Aorta (tissue), 5 donors: ENCODE measurements around the gene HACL1. TPM values are rescaled to one million over a fixed set of nuclear protein-coding genes. Genes with fewer than 3 reads are reported as not detected.
"Not testable (repeated sequence)": the region's sequence is repeated elsewhere in the genome, so short reads cannot be mapped to it uniquely, and the experiment has no call there.

ENCODE experiments used
- ATAC-seq: fragments of 200-7000 bp; cut with Tn5 transposase; one replicate; pipeline ENCODE4 v1.9.1; 2022; ENCODE audit warnings: moderate library complexity; ENCODE audit not compliant: low FRiP score
- DNase-seq, 2 donors: peaks; one replicate each; pipeline ENCODE4 v3.0.0-alpha.2; 2020
- H3K27ac ChIP-seq, 2 donors: one replicate each; pipeline ENCODE4 v1.5.1; 2013; ENCODE audit warnings: low read length in 2 of 2, mild to moderate bottlenecking in 2 of 2, moderate library complexity in 2 of 2, control low read depth in 1 of 2, inconsistent platforms in 1 of 2, low read depth in 1 of 2
- H3K27me3 ChIP-seq, 2 donors: one replicate each; pipeline ENCODE4 v1.6.1; 2013; ENCODE audit warnings: control low read depth in 1 of 2, low read length in 1 of 2, mild to moderate bottlenecking in 1 of 2, moderate library complexity in 1 of 2; ENCODE audit not compliant: insufficient read depth in 2 of 2, control insufficient read depth in 1 of 2
- H3K36me3 ChIP-seq, 2 donors: one replicate each; pipeline ENCODE4 v1.6.1; 2013; ENCODE audit warnings: control low read depth in 1 of 2, low read length in 1 of 2, mild to moderate bottlenecking in 1 of 2; ENCODE audit not compliant: insufficient read depth in 2 of 2, control insufficient read depth in 1 of 2
- H3K4me1 ChIP-seq, 2 donors: one replicate each; pipeline ENCODE4 v1.6.1; 2013; ENCODE audit warnings: low read length in 2 of 2, control low read depth in 1 of 2, mild to moderate bottlenecking in 1 of 2, moderate library complexity in 1 of 2; ENCODE audit not compliant: insufficient read depth in 2 of 2, control insufficient read depth in 1 of 2
- H3K4me3 ChIP-seq, 2 donors: one replicate each; pipeline ENCODE4 v1.5.1; 2013; ENCODE audit warnings: low read length in 2 of 2, control low read depth in 1 of 2, mild to moderate bottlenecking in 1 of 2
- H3K9me3 ChIP-seq: one replicate; pipeline ENCODE4 v1.6.1; 2013; ENCODE audit warnings: mild to moderate bottlenecking, low read length; ENCODE audit not compliant: control insufficient read depth
- WGBS, 2 donors: extraction: QIAGEN DNeasy Blood & Tissue Kit; methylation state at CpG; one replicate each; pipeline ENCODE4 v1.1.7; 2013; 5-methylcytosine and 5-hydroxymethylcytosine counted together
- intact Hi-C, 2 donors: fragments of 100-400 bp; cut with DNase I; formaldehyde crosslinking; loops; one replicate each; pipeline versions ENCODE4 v1.14.2 to v1.15.0; 2022
- polyA plus RNA-seq, 2 donors: library from polyadenylated mRNA; stranded (reverse); fragments of 200-250 nt; gene quantifications; one replicate each; pipeline ENCODE4 v1.2.3, GENCODE V29; 2013
- total RNA-seq, 2 donors: library from RNA; stranded (reverse); fragmentation: NEBNext Ultra II Directional; extraction: Animal tissue kit (Norgen Biotek cat#: 25700); gene quantifications; one replicate each; pipeline ENCODE4 v1.2.1, GENCODE V29; 2021
- donor health status: healthy with polysubstance abuse.
- donor health status: Bipolar disorder and iron deficiency.
- donor health status: DM: no; HTN: no; CAD: no.
- donor health status: DM: no; HTN: no; CAD: no.
- donor health status: DM: yes; HTN: yes; CAD: no.

The HACL1 gene
- total and polyA plus RNA-seq, 4 donors, result 13.3 to 27.1 (median 23.3) TPM

- H3K36me3 ChIP-seq, intact Hi-C loops, H3K4me3 ChIP-seq, H3K27ac ChIP-seq, DNase-seq, H3K27me3 ChIP-seq, H3K9me3 ChIP-seq, H3K4me1 ChIP-seq, ATAC-seq: not testable (repeated sequence)
- WGBS, 2 donors, result 94% methylated on average over 8 of the region's 8 CpGs
Measured at GRCh38 chr3:15619659-15620464, 18.5 kb upstream of the HACL1 start.

- no peaks in the 10 kb centered on the region for H3K9me3 ChIP-seq
- no peak for ATAC-seq
- 89 to 93% methylated on average over 6 of the region's 6 CpGs for WGBS, 2 donors
Measured at GRCh38 chr3:15616053-15616452, 14.7 kb upstream of the HACL1 start.

GRCh38 chr3:15614958-15615357 is 13.6 kb upstream of the HACL1 start:
- Histone ChIP-seq H3K4me1 (peaks cover 0 to 3% of the 10 kb centered on the region in 2 donors), H3K4me3 (no peak overlapping the region), H3K36me3 (no peaks in the 10 kb centered on the region), H3K27ac (no peak overlapping the region), H3K9me3 (no peaks in the 10 kb centered on the region), H3K27me3 (no peaks in the 10 kb centered on the region)
- 88 to 90% methylated on average over 1 of the region's 1 CpG for WGBS, 2 donors
- intact Hi-C loops, result no loop called here
- DNase-seq (no peak), ATAC-seq (no peak)

More at GRCh38 chr3:15616053-15616452, 14.7 kb upstream of the HACL1 start:
- Histone ChIP-seq H3K4me1 (no peaks in the 10 kb centered on the region), H3K4me3 (no peak overlapping the region), H3K27ac (no peak overlapping the region), H3K36me3 (no peaks in the 10 kb centered on the region), H3K27me3 (no peaks in the 10 kb centered on the region)
- intact Hi-C loops, result no loop called here
- DNase-seq, result no peak

GRCh38 chr3:15612001-15612400 is 10.6 kb upstream of the HACL1 start:
- Histone ChIP-seq H3K4me3 (no peak overlapping the region), H3K4me1 (peaks cover 0 to 3% of the 10 kb centered on the region in 2 donors), H3K27me3 (no peaks in the 10 kb centered on the region), H3K27ac (no peak overlapping the region), H3K9me3 (no peaks in the 10 kb centered on the region), H3K36me3 (no peaks in the 10 kb centered on the region)
- ATAC-seq (no peak), DNase-seq (no peak)
- WGBS, 2 donors, result 7 to 21% methylated on average over 1 of the region's 1 CpG
- intact Hi-C loops, result no loop called here

GRCh38 chr3:15611018-15611417 is 9.6 kb upstream of the HACL1 start:
- no peak overlapping the region for H3K4me3 ChIP-seq
- WGBS, 2 donors, result 96 to 99% methylated on average over 3 of the region's 3 CpGs
- no peaks in the 10 kb centered on the region for H3K27me3 ChIP-seq
- ATAC-seq (no peak), DNase-seq (no peak)
- no peak overlapping the region for H3K27ac ChIP-seq
- intact Hi-C loops, result no loop called here
- H3K9me3 ChIP-seq, result no peaks in the 10 kb centered on the region
- no peaks in the 10 kb centered on the region for H3K36me3 ChIP-seq
- H3K4me1 ChIP-seq, result peaks cover 0 to 3% of the 10 kb centered on the region in 2 donors

- WGBS, 2 donors, result 95 to 96% methylated on average over 4 of the region's 4 CpGs
- intact Hi-C loops, result no loop called here
- Histone ChIP-seq H3K4me3 (no peak overlapping the region), H3K27ac (no peak overlapping the region), H3K9me3 (no peaks in the 10 kb centered on the region), H3K36me3 (no peaks in the 10 kb centered on the region), H3K4me1 (peaks cover 0 to 3% of the 10 kb centered on the region in 2 donors), H3K27me3 (no peaks in the 10 kb centered on the region)
- ATAC-seq (peak; percentile 53), DNase-seq (no peak)
Measured at GRCh38 chr3:15610082-15610759, 8.9 kb upstream of the HACL1 start.

GRCh38 chr3:15606434-15606891 is 5.1 kb upstream of the HACL1 start:
- no peak overlapping the region for H3K4me3 ChIP-seq
- no peaks in the 10 kb centered on the region for H3K36me3 ChIP-seq
- H3K27ac ChIP-seq, result no peak overlapping the region
- H3K27me3 ChIP-seq, result no peaks in the 10 kb centered on the region
- H3K9me3 ChIP-seq, result no peaks in the 10 kb centered on the region
- DNase-seq, result no peak
- no peak for ATAC-seq
- 79 to 86% methylated on average over 2 of the region's 2 CpGs for WGBS, 2 donors
- H3K4me1 ChIP-seq, result peaks cover 0 to 5% of the 10 kb centered on the region in 2 donors
- intact Hi-C loops, result no loop called here

GRCh38 chr3:15604584-15604983 is 3.2 kb upstream of the HACL1 start:
- H3K4me1 ChIP-seq, intact Hi-C loops, H3K27me3 ChIP-seq, H3K9me3 ChIP-seq, H3K4me3 ChIP-seq, H3K27ac ChIP-seq, ATAC-seq, DNase-seq, H3K36me3 ChIP-seq: not testable (repeated sequence)
- WGBS, 2 donors, result 90 to 96% methylated on average over 1 of the region's 1 CpG

- H3K27ac ChIP-seq, H3K36me3 ChIP-seq, H3K27me3 ChIP-seq, H3K4me1 ChIP-seq, DNase-seq, ATAC-seq, H3K9me3 ChIP-seq, H3K4me3 ChIP-seq, intact Hi-C loops: not testable (repeated sequence)
- 88 to 93% methylated on average over 3 of the region's 3 CpGs for WGBS, 2 donors
Measured at GRCh38 chr3:15602816-15603215, 1.4 kb upstream of the HACL1 start.
